ENCODE measurements around the gene TMEM37.

The TMEM37 gene

DNA sequence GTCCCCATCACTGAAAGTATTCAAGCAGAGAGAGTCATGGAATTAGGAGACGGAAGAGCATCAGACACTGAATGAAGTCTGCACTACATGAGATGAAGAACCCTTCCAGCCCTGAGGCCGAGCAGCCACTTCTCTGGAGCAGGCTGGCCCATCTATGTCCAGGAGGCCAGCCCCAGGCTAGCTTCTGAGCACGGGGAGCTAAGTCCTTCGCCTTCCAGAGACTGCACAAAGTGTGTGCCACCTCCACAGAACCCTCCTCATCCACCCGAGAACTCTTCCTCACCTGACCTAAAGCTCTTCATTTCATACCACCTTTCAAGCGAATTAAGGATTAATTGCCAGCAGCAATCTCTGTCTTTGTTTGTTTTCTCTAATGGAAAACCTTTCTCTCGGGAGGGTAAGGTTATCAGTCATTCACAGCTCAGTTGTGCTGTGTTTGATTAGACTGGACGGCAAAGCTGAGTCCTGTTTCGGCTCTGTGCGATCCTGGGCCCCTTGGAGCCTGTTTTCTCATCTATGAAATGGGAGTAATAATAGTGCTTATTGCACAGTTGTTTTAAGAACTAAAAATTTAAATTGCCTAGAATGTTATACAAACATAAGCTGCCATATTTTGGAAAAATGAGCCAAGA, 54.7 kb downstream of the TMEM37 start:
- Histone ChIP-seq H3K79me1 (ENCODE audit: low read length) (peaks cover 3% of the 10 kb centered on the region), H3K4me2 (ENCODE audit: low read length) (no peak overlapping the region), H3K9me3 (ENCODE audit: insufficient read depth, low read depth, low read length) (no peaks in the 10 kb centered on the region), H4K91ac (ENCODE audit: low read depth, low read length) (no peak overlapping the region), H2AFZ (ENCODE audit: insufficient read depth, low read length, poor library complexity) (no peak overlapping the region), H2BK12ac (ENCODE audit: low read length) (no peak overlapping the region), H3K79me2 (ENCODE audit: control insufficient read depth, insufficient read depth, low read length, poor library complexity) (no peaks in the 10 kb centered on the region), H3K14ac (ENCODE audit: low read length) (no peak overlapping the region), H2BK5ac (ENCODE audit: low read depth, low read length, poor library complexity) (no peak overlapping the region), H3K36me3 (ENCODE audit: control insufficient read depth in 1 of 2, insufficient read depth in 2 of 2, low read length in 2 of 2) (no peaks in the 10 kb centered on the region), H3K18ac (ENCODE audit: low read length) (no peak overlapping the region), H3K4me3 (ENCODE audit: low read depth, low read length) (no peak overlapping the region), H4K8ac (ENCODE audit: low read depth, low read length) (no peak overlapping the region), H3K4ac (ENCODE audit: low read depth, low read length) (no peak overlapping the region), H3K23ac (ENCODE audit: low read length) (no peak overlapping the region), H3K27ac (ENCODE audit: low read depth, low read length) (no peak overlapping the region), H2BK120ac (ENCODE audit: insufficient read depth, low read length, poor library complexity) (no peak overlapping the region), H3K4me1 (ENCODE audit: control insufficient read depth in 1 of 2, insufficient read depth in 2 of 2, low read length in 2 of 2) (peaks cover 23 to 27% of the 10 kb centered on the region in 2 experiments), H3K9ac (ENCODE audit: low read length) (no peak overlapping the region), H2AK5ac (ENCODE audit: low read length) (no peak overlapping the region), H3K27me3 (ENCODE audit: insufficient read depth, low read length) (no peaks in the 10 kb centered on the region), H4K12ac (ENCODE audit: low read depth, low read length) (no peak overlapping the region)
- no peak for DNase-seq
- no CpG with 5 or more reads among the region's 10 CpGs for whole genome bisulfite sequencing (ENCODE audit: extremely low coverage, insufficient coverage, insufficient read length)

DNA sequence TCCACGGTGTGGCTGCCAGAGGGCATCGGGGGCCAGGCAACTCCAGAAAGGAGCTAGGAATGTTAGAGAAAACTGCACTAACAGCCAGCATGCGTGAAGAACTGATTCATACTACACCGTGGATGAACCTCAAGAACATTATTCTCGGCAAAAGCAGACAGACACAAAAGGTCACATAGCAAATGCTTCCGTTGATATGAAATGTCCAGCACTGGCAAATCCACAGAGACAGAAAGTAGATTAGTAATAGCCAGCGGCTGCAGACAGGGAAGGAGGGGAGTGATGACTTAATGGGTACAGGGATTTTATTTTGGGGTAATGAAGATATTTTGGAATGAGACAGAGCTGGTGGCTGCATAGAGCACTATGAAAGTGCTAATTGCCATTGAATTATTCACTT, 55.2 kb downstream of the TMEM37 start:
- H3K18ac ChIP-seq (ENCODE audit: low read length): no peak overlapping the region
- no peak overlapping the region for H4K12ac ChIP-seq (ENCODE audit: low read depth, low read length)
- H2BK5ac ChIP-seq (ENCODE audit: low read depth, low read length, poor library complexity): no peak overlapping the region
- no peaks in the 10 kb centered on the region for H3K36me3 ChIP-seq (ENCODE audit: control insufficient read depth in 1 of 2, insufficient read depth in 2 of 2, low read length in 2 of 2)
- no peak overlapping the region for H2BK120ac ChIP-seq (ENCODE audit: insufficient read depth, low read length, poor library complexity)
- H4K8ac ChIP-seq (ENCODE audit: low read depth, low read length): no peak overlapping the region
- no peak overlapping the region for H2AFZ ChIP-seq (ENCODE audit: insufficient read depth, low read length, poor library complexity)
- WGBS (ENCODE audit: extremely low coverage, insufficient coverage, insufficient read length): no CpG with 5 or more reads among the region's 7 CpGs
- no peak overlapping the region for H2BK12ac ChIP-seq (ENCODE audit: low read length)
- no peaks in the 10 kb centered on the region for H3K79me2 ChIP-seq (ENCODE audit: control insufficient read depth, insufficient read depth, low read length, poor library complexity)
- H3K4me1 ChIP-seq (ENCODE audit: control insufficient read depth in 1 of 2, insufficient read depth in 2 of 2, low read length in 2 of 2): peaks cover 25 to 26% of the 10 kb centered on the region in 2 experiments
- H2AK5ac ChIP-seq (ENCODE audit: low read length): no peak overlapping the region
- H3K27ac ChIP-seq (ENCODE audit: low read depth, low read length): no peak overlapping the region
- H3K4me2 ChIP-seq (ENCODE audit: low read length): no peak overlapping the region
- no peaks in the 10 kb centered on the region for H3K27me3 ChIP-seq (ENCODE audit: insufficient read depth, low read length)
- H3K79me1 ChIP-seq (ENCODE audit: low read length): peaks cover 6% of the 10 kb centered on the region
- H3K23ac ChIP-seq (ENCODE audit: low read length): no peak overlapping the region
- H3K14ac ChIP-seq (ENCODE audit: low read length): no peak overlapping the region
- H3K9ac ChIP-seq (ENCODE audit: low read length): no peak overlapping the region
- DNase-seq: no peak
- H3K4ac ChIP-seq (ENCODE audit: low read depth, low read length): no peak overlapping the region
- no peak overlapping the region for H3K4me3 ChIP-seq (ENCODE audit: low read depth, low read length)
- no peak overlapping the region for H4K91ac ChIP-seq (ENCODE audit: low read depth, low read length)
- no peaks in the 10 kb centered on the region for H3K9me3 ChIP-seq (ENCODE audit: insufficient read depth, low read depth, low read length)

DNA sequence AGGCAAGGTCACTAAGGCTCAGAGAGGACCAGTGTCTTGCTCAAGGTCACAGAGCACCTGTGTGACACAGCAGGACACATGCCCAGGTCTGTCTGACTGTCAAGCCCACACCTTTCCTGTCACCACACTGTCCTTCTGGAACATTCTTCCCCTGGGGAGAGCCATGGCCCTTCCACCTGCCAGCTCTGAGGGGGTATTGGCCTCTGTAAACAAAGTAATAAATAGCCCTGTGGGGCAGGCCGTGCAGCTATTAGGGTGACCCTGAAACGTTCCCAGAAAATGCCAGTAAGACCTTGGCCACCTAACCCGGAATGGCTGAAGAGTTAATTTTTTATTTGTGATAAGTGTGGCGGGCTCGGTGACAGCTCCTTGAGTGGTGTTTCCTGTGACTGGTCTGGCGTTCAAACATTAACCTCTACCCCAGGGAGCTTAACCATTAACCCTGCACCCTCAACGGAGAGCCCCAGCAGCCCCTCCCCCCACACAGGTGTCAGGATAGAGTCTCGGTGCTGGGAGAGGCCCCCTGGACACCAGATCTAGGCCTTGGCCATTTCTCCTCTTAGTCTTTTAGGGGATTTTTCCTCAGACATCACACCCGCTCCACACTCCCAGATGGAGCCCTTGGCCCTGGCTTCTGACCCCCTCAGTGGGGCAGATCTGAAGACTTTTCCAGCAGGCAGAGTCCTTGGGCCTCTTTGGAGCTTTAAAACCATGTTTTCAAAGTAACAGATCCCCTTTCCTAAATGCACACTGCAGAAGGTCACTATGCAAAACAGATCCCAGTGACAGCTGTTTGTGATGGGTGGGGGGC, 56.0 kb downstream of the TMEM37 start:
- no peak overlapping the region for H3K4ac ChIP-seq (ENCODE audit: low read depth, low read length)
- H3K79me2 ChIP-seq (ENCODE audit: control insufficient read depth, insufficient read depth, low read length, poor library complexity): no peaks in the 10 kb centered on the region

More for the DNA sequence above, 56.0 kb downstream of the TMEM37 start:
- no peak overlapping the region for H2AK5ac ChIP-seq (ENCODE audit: low read length)
- no peak overlapping the region for H3K27ac ChIP-seq (ENCODE audit: low read depth, low read length)
- no peak overlapping the region for H3K18ac ChIP-seq (ENCODE audit: low read length)
- no peaks in the 10 kb centered on the region for H3K9me3 ChIP-seq (ENCODE audit: insufficient read depth, low read depth, low read length)
- no peaks in the 10 kb centered on the region for H3K27me3 ChIP-seq (ENCODE audit: insufficient read depth, low read length)
- DNase-seq: no peak
- H2BK12ac ChIP-seq (ENCODE audit: low read length): no peak overlapping the region
- no peak overlapping the region for H3K9ac ChIP-seq (ENCODE audit: low read length)
- H4K12ac ChIP-seq (ENCODE audit: low read depth, low read length): no peak overlapping the region
- H2AFZ ChIP-seq (ENCODE audit: insufficient read depth, low read length, poor library complexity): no peak overlapping the region
- H3K4me3 ChIP-seq (ENCODE audit: low read depth, low read length): no peak overlapping the region
- H3K14ac ChIP-seq (ENCODE audit: low read length): no peak overlapping the region
- no peak overlapping the region for H2BK120ac ChIP-seq (ENCODE audit: insufficient read depth, low read length, poor library complexity)
- H4K91ac ChIP-seq (ENCODE audit: low read depth, low read length): no peak overlapping the region
- peaks cover 8% of the 10 kb centered on the region for H3K79me1 ChIP-seq (ENCODE audit: low read length)
- no peak overlapping the region for H3K23ac ChIP-seq (ENCODE audit: low read length)
- H3K36me3 ChIP-seq (ENCODE audit: control insufficient read depth in 1 of 2, insufficient read depth in 2 of 2, low read length in 2 of 2): no peaks in the 10 kb centered on the region
- H3K4me2 ChIP-seq (ENCODE audit: low read length): no peak overlapping the region
- WGBS (ENCODE audit: extremely low coverage, insufficient coverage, insufficient read length): no CpG with 5 or more reads among the region's 9 CpGs
- no peak overlapping the region for H4K8ac ChIP-seq (ENCODE audit: low read depth, low read length)
- no peak overlapping the region for H2BK5ac ChIP-seq (ENCODE audit: low read depth, low read length, poor library complexity)
- H3K4me1 ChIP-seq (ENCODE audit: control insufficient read depth in 1 of 2, insufficient read depth in 2 of 2, low read length in 2 of 2): peaks cover 19 to 22% of the 10 kb centered on the region in 2 experiments

Data from trophoblast cell (in vitro differentiated cells and primary cell).